A204.1 (cell line): ENCODE measurements around the gene KAT2B.
"Not testable (repeated sequence)": the region's sequence is repeated elsewhere in the genome, so short reads cannot be mapped to it uniquely, and the experiment has no call there.

Source experiments
- FAIRE-seq: peaks from 2 replicates; lab custom pipeline; 2012; peaks lifted over from hg19 to GRCh38; lab: Jason Lieb, UNC

The KAT2B gene

GRCh38 chr3:20042331-20042730 is 2.1 kb downstream of the KAT2B start:
- FAIRE-seq: no peak

DNA sequence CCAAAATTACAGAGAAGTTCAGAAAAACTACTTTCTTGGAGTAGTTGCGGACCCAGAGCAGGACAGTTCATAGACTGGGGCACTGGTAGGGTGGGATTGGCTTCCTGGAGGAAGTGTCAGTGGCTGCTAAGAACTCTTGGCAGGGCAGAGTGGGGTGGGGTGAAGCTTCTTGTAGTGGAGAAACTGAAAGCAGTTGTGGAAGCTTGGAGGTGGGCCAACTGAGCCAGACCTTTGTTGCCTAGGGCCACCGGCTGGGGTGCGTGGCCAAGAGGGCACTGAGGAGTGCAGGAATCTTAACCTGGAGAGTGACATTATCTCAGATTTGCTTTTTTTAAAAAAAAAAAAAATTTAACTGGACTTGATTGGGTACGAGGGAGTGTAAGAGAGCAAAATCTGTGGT is 3.1 kb downstream of the KAT2B start:
- no peak for FAIRE-seq

DNA sequence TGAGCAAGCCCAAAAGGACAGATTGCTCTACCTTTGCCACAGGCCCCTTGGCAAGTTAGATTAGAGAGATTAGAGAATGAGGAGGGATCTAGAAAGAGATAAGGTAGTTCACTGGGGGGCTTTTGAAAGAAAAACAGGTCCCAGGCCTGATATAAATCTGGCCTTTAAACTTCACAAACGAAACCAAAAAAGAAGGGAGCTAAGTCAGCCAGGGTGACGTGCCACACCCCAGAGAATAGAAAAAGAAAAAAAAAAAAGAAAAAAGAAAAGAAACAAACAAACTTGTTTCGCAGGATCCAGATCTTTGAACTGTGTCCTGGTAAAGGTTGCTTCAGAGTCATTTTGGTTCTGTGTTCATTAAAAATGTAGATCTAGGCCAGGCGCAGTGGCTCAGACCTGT is 3.6 kb downstream of the KAT2B start:
- no peak for FAIRE-seq

DNA sequence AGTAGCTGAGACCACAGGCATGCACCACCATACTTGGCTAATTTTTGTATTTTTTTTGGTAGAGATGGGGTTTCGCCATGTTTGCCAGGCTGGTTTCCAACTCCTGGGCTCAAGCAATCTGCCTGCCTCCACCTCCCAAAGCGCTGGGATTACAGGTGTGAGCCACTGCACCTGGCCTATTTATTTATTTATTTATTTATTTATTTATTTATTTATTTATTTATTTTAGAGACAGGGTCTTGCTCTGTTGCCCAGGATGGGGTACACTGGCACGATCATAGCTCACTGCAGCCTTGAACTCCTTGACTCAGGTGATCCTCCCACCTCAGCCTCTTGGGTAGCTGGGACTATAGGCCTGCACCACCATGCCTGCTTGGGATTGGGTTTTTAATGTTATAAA is 4.9 kb downstream of the KAT2B start:
- FAIRE-seq: not testable (repeated sequence)

DNA sequence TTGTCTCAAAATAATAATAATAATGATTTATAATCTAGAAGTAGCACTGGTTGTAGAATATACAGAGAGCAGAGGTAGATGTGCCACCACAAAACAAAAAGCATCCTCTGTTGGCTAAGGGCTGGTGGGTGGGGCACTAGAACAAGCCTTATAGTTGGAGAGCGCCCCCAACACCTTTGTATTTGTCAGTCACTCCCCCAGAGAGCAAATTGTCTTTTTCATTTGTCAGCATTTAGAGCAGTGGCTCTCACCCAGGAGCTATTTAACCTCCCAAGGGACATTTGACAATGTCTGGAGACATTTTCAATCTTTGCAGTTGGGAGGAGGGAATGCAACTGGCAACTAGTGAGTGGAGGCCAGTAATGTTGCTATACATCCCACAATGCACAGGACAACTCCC is 6.3 kb downstream of the KAT2B start:
- FAIRE-seq: no peak

GRCh38 chr3:20047341-20047779 is 7.1 kb downstream of the KAT2B start:
- no peak for FAIRE-seq

DNA sequence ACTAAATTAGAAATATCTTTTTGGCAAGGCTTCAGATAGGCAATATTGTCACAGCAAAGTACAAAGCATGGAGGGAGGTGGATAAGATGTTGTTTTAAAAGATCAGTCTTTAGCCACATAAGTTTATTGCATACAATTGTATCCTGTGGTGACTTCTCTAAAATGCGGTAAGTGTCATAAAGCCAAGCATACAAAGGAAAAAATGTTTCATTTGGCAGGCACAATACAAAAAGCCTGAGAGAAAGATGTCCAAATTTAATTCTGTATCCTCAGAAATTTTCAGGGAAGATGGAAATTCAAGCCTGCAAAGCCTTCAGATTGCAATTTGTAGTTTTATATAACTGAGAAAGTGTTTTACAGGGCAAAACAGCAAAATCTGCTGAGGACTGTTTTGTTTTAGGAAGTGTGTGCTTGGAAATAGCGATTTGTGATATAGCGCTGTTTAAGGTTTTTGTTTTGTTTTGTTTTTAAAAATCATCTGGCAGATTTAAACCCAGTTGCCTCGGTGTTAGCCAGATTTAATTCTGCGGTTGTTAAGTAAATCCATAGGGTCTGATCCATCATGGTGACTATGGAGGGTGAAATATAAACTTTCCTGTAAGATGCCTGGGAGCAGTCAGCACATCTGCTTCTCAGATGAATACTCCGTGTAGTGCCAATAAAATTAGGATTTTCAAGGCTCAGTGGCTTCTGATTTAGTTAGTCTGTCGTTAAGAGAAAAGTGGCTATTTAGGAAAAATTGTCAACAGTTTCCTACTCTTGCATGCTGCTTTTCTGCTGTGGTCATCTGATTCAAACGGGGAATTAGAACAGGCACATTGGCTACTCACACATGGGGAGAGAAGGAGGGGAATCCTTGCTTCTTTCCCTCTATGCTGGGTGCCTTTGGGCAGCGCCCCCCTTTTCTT is 8.0 kb downstream of the KAT2B start:
- no peak for FAIRE-seq

DNA sequence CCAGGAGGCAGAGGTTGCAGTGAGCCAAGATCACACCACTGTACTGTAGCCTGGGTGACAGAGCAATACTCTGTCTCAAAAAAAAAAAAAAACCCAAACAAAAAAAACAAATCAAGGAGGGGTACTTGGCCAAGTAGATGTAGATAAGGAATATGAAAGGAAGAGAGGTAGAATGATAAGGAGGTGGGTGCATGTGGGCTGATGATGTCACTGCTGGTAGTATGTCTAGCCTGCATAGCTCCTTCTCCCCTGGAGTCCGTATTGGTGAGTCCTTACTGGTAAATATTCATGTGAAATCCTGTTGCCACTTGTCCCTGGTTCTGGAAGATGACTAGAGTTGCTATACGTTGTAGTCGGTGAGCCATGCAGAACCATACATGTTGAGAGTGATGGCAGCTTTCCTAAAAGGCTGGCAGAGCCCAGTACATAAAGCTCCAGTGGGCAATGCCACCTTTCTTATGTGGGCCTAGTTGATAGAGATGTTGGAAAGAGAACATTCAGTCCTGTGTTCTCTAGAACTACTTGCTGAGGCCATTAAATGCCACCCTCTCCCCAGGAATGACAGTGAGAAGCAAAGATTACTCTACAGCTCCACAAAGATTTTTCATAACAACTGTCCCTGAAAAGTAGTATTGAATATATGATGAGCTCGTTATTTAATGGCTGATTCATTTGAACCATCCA is 11.0 kb downstream of the KAT2B start:
- no peak for FAIRE-seq

- FAIRE-seq: no peak
Measured at GRCh38 chr3:20052851-20053250, 12.6 kb downstream of the KAT2B start.

GRCh38 chr3:20054549-20054987 is 14.3 kb downstream of the KAT2B start:
- no peak for FAIRE-seq

DNA sequence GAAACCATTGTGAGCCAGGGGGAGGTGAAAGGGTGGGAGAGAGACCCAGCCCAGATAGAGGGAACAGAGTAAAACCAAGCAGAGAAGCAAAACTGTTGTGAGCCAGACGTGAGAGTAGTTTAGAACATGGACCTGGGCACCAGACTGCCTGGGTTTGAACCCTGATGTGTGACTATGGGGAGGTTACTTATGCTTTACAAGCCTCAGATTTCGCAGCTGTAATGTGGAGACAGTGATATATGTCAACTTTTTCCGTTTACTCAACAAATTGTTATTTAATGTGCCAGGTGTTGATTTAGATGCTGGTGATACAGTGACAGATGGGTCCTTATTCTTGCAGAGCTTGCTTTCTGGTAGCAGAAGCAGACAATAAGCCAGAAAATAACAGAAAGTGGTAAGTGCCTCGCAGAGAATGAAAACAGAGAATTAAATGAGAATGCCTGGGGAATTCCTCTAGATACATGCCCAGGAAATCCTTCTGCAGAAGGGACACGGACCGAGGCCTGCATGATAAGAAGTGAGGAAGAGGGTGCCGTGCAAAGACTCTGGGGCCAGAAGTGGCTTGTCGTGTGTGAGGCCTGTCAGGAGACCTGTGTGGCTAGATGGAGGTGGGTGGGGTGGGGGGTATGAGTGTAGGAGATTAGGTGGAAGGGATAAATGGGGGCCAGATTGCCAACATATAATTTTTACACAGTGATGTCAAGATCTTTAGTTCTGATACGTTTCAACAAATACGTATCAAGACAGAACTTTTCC is 15.0 kb downstream of the KAT2B start:
- FAIRE-seq: no peak

GRCh38 chr3:20055842-20056241 is 15.6 kb downstream of the KAT2B start:
- FAIRE-seq: no peak

GRCh38 chr3:20056725-20057611 is 16.7 kb downstream of the KAT2B start:
- no peak for FAIRE-seq

DNA sequence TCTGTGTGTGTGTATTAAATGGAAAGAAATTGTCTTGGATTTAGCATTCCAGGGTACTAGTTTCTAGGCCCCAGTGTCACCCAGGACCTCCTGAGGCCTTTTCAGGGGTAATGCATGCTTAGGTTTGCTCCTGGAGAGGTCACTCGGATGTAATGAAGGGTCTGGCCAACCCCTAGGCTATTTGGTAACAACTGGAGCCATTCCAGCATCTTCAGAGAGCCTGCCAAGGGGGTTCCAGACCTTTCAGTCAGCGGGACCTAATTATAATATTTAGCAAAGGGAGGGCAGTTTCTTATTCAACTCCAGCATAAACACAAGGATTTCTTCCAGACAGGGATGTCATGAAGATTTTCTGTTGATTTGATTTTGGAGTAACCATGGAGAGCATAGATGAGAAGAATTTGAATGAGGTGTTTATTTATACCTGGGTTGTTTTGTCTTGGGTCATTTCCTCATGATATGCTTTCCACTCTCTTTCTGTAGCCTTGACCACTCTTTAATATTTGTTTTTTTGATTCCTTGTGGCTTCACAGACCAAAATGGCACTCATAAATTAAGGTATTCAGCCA is 17.4 kb downstream of the KAT2B start:
- no peak for FAIRE-seq

GRCh38 chr3:20059929-20060328 is 19.7 kb downstream of the KAT2B start:
- FAIRE-seq: no peak

DNA sequence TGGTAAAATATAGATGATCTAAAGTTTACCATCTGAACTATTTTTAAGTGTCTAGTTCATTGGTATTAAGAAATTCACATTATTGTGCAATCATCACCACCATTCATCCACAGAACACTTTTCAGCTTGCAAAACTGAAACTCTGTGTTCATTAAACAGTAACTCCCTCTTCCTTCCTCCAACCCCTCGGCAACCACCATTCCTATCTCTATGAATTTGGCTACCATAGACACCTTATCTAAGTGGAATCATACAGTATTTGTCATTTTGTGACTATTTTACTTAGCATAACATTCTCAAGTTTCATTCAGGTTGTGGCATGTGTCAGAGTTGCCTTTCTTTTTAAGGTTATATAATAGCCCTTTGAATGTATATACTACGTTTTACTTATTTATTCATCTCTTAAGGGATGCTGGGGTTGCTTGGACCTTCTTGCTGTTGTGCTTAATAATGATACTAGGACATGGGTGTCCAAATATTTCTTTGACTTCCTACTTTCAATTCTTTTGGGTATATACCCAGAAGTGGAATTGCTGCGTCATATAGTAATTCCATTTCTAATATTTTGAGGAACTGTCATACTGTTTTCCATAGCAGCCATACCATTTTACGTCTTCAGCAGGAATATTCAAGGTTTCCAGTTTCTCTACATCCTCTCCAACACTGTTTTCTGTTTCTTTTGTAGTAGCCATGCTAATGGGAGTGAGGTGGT is 20.9 kb downstream of the KAT2B start:
- no peak for FAIRE-seq

- FAIRE-seq: no peak
Measured at GRCh38 chr3:20062996-20063395, 22.8 kb downstream of the KAT2B start.

GRCh38 chr3:20064387-20064786 is 24.1 kb downstream of the KAT2B start:
- no peak for FAIRE-seq

DNA sequence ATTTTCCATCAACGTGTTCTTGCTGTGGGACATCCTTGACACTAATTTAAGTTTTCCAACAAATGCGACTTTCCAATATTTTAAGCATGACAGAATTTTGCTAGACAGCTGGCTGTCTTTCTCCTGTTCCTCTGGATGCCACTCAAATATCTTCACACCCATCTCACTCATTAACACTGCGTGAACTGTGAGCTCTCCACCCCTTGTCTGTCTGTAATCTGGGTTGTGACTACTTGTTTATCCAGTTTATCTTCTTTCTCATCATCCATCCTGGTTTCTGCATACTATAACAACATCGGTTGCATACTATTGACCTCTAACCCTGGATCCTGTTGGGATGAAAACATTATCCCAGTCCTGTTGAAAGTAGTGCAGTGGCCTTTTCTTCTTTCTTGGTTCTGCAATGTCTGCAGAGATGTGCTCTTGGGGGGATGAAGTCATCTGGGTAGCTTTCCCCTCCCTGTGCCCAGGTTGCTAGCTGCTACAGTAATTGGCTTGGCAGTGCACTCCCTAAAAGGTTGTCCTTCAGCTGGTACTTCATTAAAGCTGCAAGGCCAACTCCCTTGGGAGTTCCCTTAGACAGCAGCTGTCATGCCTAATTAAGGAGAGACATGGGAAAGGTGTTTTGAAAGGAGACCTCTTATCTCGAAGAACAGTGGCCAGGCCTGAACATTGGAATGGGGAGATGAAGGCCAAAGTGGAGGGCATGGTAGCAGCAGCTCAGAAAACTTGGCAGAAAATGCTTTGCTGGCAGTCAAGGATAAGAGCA is 24.7 kb downstream of the KAT2B start:
- FAIRE-seq: no peak

- FAIRE-seq: no peak
Measured at GRCh38 chr3:20066079-20066478, 25.8 kb downstream of the KAT2B start.
